ENCODE data around the gene TXNDC8. TPM values are rescaled to one million over a fixed set of nuclear protein-coding genes. Genes with fewer than 3 reads are reported as not detected.
"Not testable (repeated sequence)": the region's sequence is repeated elsewhere in the genome, so short reads cannot be mapped to it uniquely, and the experiment has no call there.

The TXNDC8 gene
- not detected in 2 replicates for total RNA-seq

- DNase-seq (ENCODE audit: low read depth): no peak
- TF ChIP-seq CTCF (conservative IDR thresholded peaks at IDR 0.05; ENCODE audit: low read depth, low read length): no peak
- no peak within 1 kb of the TSS for H3K4me3 ChIP-seq (ENCODE audit: low read depth, low read length)
Observed at GRCh38 chr9:110337727-110338126, at the start of gene TXNDC8. Gene TXNDC8, minus strand, starts transcription at chr9:110337863.

GRCh38 chr9:110383491-110383890, 45.8 kb upstream of the TXNDC8 start:
- no peak for TF ChIP-seq CTCF (conservative IDR thresholded peaks at IDR 0.05; ENCODE audit: low read depth, low read length)
- no peak for DNase-seq (ENCODE audit: low read depth)
- H3K4me3 ChIP-seq (ENCODE audit: low read depth, low read length): no peak overlapping the region

- no peak for DNase-seq (ENCODE audit: low read depth)
- H3K4me3 ChIP-seq (ENCODE audit: low read depth, low read length): no peak overlapping the region
- no peak for TF ChIP-seq CTCF (conservative IDR thresholded peaks at IDR 0.05; ENCODE audit: low read depth, low read length)
Observed at GRCh38 chr9:110382731-110383130, 45.1 kb upstream of the TXNDC8 start.

- TF ChIP-seq CTCF (conservative IDR thresholded peaks at IDR 0.05; ENCODE audit: low read depth, low read length): no peak
- no peak for DNase-seq (ENCODE audit: low read depth)
- H3K4me3 ChIP-seq (ENCODE audit: low read depth, low read length): no peak overlapping the region
Observed at GRCh38 chr9:110371411-110372007, 33.8 kb upstream of the TXNDC8 start.

- no peak for DNase-seq (ENCODE audit: low read depth)
- no peak for TF ChIP-seq CTCF (conservative IDR thresholded peaks at IDR 0.05; ENCODE audit: low read depth, low read length)
Observed at GRCh38 chr9:110370315-110370714, 32.7 kb upstream of the TXNDC8 start.

GRCh38 chr9:110364451-110364850, 26.8 kb upstream of the TXNDC8 start:
- no peak for TF ChIP-seq CTCF (conservative IDR thresholded peaks at IDR 0.05; ENCODE audit: low read depth, low read length)
- no peak overlapping the region for H3K4me3 ChIP-seq (ENCODE audit: low read depth, low read length)
- DNase-seq (ENCODE audit: low read depth): no peak

More at GRCh38 chr9:110370315-110370714, 32.7 kb upstream of the TXNDC8 start:
- no peak overlapping the region for H3K4me3 ChIP-seq (ENCODE audit: low read depth, low read length)

- H3K4me3 ChIP-seq (ENCODE audit: low read depth, low read length); DNase-seq (ENCODE audit: low read depth): not testable (repeated sequence)
Observed at GRCh38 chr9:110358992-110359391, 21.3 kb upstream of the TXNDC8 start.

Measured in epithelial cell of proximal tubule (primary cell).